WTC11 (cell line): ENCODE data around the gene TRIB2. TPM values are rescaled to one million over a fixed set of nuclear protein-coding genes. Genes with fewer than 3 reads are reported as not detected.

Source experiments
- ATAC-seq: fragments of 200-7000 bp; cut with Tn5 transposase; 2 replicates; pipeline ENCODE4 v1.10.0; 2021; ENCODE audit warnings: mild to moderate bottlenecking, moderate library complexity
- CTCF ChIA-PET: fragments of 300-600 bp; sonication (Branson Sonifier 250); formaldehyde crosslinking; loops from one replicate; lab custom pipeline; 2021; ENCODE audit warnings: antibody characterized with exemption; lab: Charles Lee
- POLR2A ChIA-PET: fragments of 350-600 bp; sonication (Branson Sonifier 250); formaldehyde crosslinking; loops from one replicate; lab custom pipeline; 2021; ENCODE audit warnings: antibody characterized with exemption; lab: Charles Lee
- DNase-seq: peaks from one replicate; pipeline ENCODE4 v3.0.0; 2021; ENCODE audit warnings: low spot score
- H3K27ac Mint-ChIP-seq: 2 replicates; pipeline ENCODE4 v1.8.0; 2021; ENCODE audit warnings: mixed read lengths
- H3K27me3 Mint-ChIP-seq: 2 replicates; pipeline ENCODE4 v1.8.0; 2021; ENCODE audit warnings: low read depth, mild to moderate bottlenecking, moderate library complexity, mixed read lengths
- H3K36me3 Mint-ChIP-seq: 2 replicates; pipeline ENCODE4 v1.8.0; 2021; ENCODE audit warnings: mixed read lengths
- H3K4me1 Mint-ChIP-seq: 2 replicates; pipeline ENCODE4 v1.8.0; 2022; ENCODE audit warnings: mixed read lengths
- H3K4me3 Mint-ChIP-seq: 2 replicates; pipeline ENCODE4 v1.8.0; 2021; ENCODE audit warnings: mild to moderate bottlenecking, moderate library complexity, mixed read lengths
- H3K9me3 Mint-ChIP-seq: 2 replicates; pipeline ENCODE4 v1.8.0; 2021; ENCODE audit warnings: mixed read lengths
- ATF3 ChIP-seq: sonication (generic); formaldehyde crosslinking; conservative IDR thresholded peaks from 2 replicates; pipeline ENCODE4 v1.8.1; 2022; ENCODE audit warnings: mild to moderate bottlenecking, missing genetic modification reagents
- CREB1 ChIP-seq: sonication (generic); formaldehyde crosslinking; IDR thresholded peaks from 2 replicates; pipeline ENCODE4 v1.8.0; 2023; ENCODE audit warnings: mild to moderate bottlenecking, missing genetic modification reagents
- ERG ChIP-seq: fragments of 250-450 bp; sonication (Bioruptor Pico); IDR thresholded peaks from 2 replicates; pipeline ENCODE4 v1.8.0; 2021; ENCODE audit warnings: mild to moderate bottlenecking
- GABPB1 ChIP-seq: sonication (generic); formaldehyde crosslinking; IDR thresholded peaks from 2 replicates; pipeline ENCODE4 v1.8.1; 2023; ENCODE audit warnings: mild to moderate bottlenecking, missing genetic modification reagents
- MLX ChIP-seq: sonication (generic); formaldehyde crosslinking; IDR thresholded peaks from 2 replicates; pipeline ENCODE4 v1.8.1; 2023; ENCODE audit warnings: mild to moderate bottlenecking, missing genetic modification reagents, moderate library complexity
- MYBL2 ChIP-seq: sonication (generic); formaldehyde crosslinking; IDR thresholded peaks from 2 replicates; pipeline ENCODE4 v1.8.1; 2023; ENCODE audit warnings: mild to moderate bottlenecking, moderate library complexity, missing genetic modification reagents
- NR2C2 ChIP-seq: sonication (generic); formaldehyde crosslinking; IDR thresholded peaks from 2 replicates; pipeline ENCODE4 v1.8.0; 2022; ENCODE audit warnings: mild to moderate bottlenecking, missing genetic modification reagents
- PRDM15 ChIP-seq: sonication (generic); formaldehyde crosslinking; IDR thresholded peaks from 2 replicates; pipeline ENCODE4 v1.8.0; 2022; ENCODE audit warnings: missing genetic modification reagents
- PRRX2 ChIP-seq: fragments of 250-450 bp; sonication (Bioruptor Pico); IDR thresholded peaks from 2 replicates; pipeline ENCODE4 v1.8.0; 2021; ENCODE audit warnings: mild to moderate bottlenecking
- STAT6 ChIP-seq: sonication (generic); formaldehyde crosslinking; conservative IDR thresholded peaks from 2 replicates; pipeline ENCODE4 v1.8.1; 2023; ENCODE audit warnings: mild to moderate bottlenecking, low read depth, missing genetic modification reagents, moderate library complexity
- total RNA-seq: library from RNA; stranded (reverse); gene quantifications from 3 replicates; pipeline ENCODE4 v1.2.3, GENCODE V29; 2021

The TRIB2 gene
- total RNA-seq, 1 experiment from 2014 or later: 89.3 TPM

- CTCF ChIA-PET: no interaction called here
- Mint-ChIP-seq H3K9me3 (peaks cover 9% of the 10 kb centered on the region), H3K36me3 (peaks cover 3% of the 10 kb centered on the region; the same call in 1 of the 2 replicates), H3K4me1 (peaks cover 47% of the 10 kb centered on the region), H3K27ac (no peak overlapping the region), H3K27me3 (peaks cover 46% of the 10 kb centered on the region), H3K4me3 (no peak overlapping the region)
- TF ChIP-seq ERG (CRISPR knock-in tag): no peak
- no peak for TF ChIP-seq MYBL2 (CRISPR knock-in tag)
- no peak for TF ChIP-seq PRRX2 (CRISPR knock-in tag)
- no peak for TF ChIP-seq ATF3 (CRISPR knock-in tag)
- no peak for ATAC-seq
- no peak for DNase-seq
- POLR2A ChIA-PET: no interaction called here
Measured at GRCh38 chr2:12766421-12766879, 49.7 kb downstream of the TRIB2 start.

- Mint-ChIP-seq H3K9me3 (peaks cover 9% of the 10 kb centered on the region), H3K36me3 (peaks cover 3% of the 10 kb centered on the region; the same call in 1 of the 2 replicates), H3K4me3 (no peak overlapping the region), H3K27ac (no peak overlapping the region), H3K27me3 (peaks cover 50% of the 10 kb centered on the region), H3K4me1 (peaks cover 53% of the 10 kb centered on the region)
- DNase-seq (no peak), ATAC-seq (no peak)
- no peak for TF ChIP-seq STAT6
- ChIA-PET POLR2A (no interaction called here), CTCF (no interaction called here)
Measured at GRCh38 chr2:12767541-12767940, 50.8 kb downstream of the TRIB2 start.

GRCh38 chr2:12767996-12768624 lies 51.4 kb downstream of the TRIB2 start:
- H3K27ac Mint-ChIP-seq: no peak overlapping the region
- peaks cover 50% of the 10 kb centered on the region for H3K27me3 Mint-ChIP-seq
- H3K36me3 Mint-ChIP-seq: peaks cover 3% of the 10 kb centered on the region; the same call in 1 of the 2 replicates
- peaks cover 51% of the 10 kb centered on the region for H3K4me1 Mint-ChIP-seq
- ATAC-seq (no peak), DNase-seq (no peak)
- peaks cover 9% of the 10 kb centered on the region for H3K9me3 Mint-ChIP-seq
- POLR2A ChIA-PET: no interaction called here
- no peak overlapping the region for H3K4me3 Mint-ChIP-seq
- TF ChIP-seq CREB1 (CRISPR knock-in tag): no peak
- no peak for TF ChIP-seq GABPB1 (CRISPR knock-in tag)
- TF ChIP-seq PRDM15 (CRISPR knock-in tag): no peak
- no peak for TF ChIP-seq MLX
- no peak for TF ChIP-seq NR2C2 (CRISPR knock-in tag)
- TF ChIP-seq MYBL2 (CRISPR knock-in tag): no peak
- TF ChIP-seq, all 79 proteins: peak for 0
- CTCF ChIA-PET: no interaction called here
